Astrocyte of the hippocampus (primary cell): Measurements from ENCODE around the gene ZSCAN22.
A peak's percentile ranks its signal among the peaks of the same experiment; 100 is the strongest.

ENCODE experiments used
- DNase-seq: peaks from one replicate; pipeline ENCODE4 v3.0.0; 2011; ENCODE audit warnings: low read depth, low spot score

Gene ZSCAN22

DNA sequence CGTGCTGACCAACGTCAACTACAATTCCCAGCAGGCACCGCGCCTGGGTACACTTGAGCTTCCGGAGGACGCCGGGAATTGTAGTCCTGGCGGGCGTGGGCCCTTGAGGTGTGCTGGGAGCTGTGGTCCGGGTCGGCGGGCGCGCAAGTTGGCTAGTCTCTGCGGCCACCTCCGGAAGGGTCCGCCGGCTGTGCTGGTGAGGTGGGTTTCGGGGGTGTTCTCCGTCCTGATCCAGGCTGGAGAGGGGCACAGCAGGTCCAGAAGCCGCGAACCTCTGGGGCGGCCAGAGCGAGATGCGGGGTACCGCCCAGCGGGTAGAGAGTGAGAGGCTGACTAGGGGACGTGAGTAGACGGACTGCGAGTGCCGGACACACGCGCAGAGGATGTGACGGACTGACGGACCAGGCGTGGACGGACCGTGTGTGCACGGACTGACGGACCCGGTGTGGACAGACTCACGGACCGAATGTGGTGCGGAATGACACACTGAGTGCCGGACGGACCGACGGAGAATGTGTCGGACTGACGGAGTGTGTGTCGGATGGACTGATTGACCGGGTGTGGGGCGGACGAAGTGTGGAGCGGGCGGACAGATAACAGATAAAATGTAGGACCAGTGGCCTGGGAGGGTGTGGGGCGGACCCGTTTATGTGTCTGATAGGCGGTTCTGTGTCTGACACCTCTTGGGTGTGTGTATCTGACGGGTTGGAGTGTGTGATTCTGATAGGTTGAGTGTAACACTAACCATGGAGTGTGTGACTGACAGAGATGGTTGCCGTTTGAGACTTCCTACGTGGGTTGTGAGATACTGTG, at the start of gene ZSCAN22:
TSS of gene ZSCAN22 (plus strand) at position 81 of the 813 bp plus-strand sequence. CDS start 7,809 bp downstream, outside the sequence.
- peak; percentile 99 for DNase-seq

DNA sequence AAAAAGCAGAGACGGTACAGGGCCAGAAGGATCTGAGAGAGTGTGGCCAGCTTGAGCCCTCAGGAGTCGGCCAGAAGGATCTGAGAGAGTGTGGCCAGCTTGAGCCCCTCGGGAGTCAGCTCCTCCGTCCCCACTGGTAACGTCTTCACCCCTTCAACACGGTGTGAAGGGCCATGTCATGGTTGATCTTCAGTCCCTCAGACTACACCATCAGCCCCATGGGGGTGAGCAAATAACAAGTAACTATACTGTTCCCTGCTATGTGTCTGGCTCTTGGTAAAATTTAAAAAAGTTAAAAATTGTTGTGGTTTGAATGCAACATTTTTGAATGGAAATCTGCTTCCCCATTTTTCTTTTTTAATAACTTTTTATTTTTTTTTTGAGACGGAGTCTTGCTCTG, 49.6 kb upstream of the ZSCAN22 start:
- no peak for DNase-seq

DNA sequence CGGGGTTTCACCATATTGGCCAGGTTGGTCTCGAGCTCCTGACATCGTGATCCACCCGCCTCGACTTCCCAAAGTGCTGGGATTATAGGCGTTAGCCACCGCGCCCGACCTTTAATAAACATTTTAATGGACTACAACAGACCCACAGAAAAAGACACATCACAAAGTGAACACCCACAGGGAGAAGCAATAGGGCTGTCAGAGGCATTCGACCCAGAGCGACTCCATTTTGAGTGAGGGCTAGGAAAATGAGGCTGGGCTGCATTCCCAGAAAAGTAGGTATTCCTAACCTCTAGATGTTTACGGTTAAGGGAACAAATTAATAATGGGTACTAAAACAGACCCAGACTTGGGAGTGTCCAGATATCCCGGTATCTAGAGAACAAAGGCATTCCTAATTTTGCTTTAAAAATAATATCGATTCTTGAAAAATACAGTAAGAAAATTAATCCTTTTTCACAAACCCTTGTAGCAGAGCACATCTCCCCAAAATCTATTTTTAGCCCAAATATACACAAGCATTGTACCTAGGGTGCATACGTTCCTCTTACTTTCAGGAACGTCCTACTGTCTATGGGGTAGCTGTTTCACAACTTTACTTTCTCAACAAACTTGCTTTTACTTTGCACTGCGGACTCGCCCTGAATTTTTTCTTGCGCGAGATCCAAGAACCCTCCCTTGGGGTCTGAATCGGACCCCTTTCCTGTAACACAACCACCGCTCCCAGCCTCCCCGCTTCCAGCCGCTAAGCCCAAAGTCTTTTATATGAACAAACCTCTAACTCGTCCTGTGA, 48.9 kb upstream of the ZSCAN22 start:
- peak; percentile 13 for DNase-seq

DNA sequence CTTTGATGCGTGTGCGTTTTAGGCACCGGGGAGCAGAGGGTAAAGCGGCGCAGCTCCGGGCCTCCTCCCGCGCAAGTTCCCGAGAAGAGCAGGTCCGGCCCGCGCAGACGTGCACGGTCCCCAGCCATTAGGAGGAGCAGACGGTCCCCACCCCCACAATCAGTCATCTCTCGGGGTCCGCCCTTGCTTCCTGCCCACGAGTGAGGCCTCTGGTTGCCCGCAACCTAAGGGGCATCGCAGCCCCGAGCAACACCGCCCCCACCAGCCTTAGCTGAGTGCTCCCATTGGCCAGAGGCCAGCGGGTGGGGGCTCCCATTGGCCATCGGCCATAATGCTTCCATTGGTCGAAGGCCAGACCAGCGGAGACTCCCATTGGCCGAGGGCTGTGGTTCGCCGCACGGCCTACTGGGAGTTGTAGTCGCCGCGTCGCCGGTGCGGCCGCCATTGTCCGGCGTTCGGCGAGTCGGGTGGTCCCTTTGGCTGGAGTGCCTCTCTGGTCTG, 48.2 kb upstream of the ZSCAN22 start, which contains the start of gene ZNF8:
TSS of gene ZNF8 (plus strand) at position 415 of the 501 bp plus-strand sequence. CDS start 127 bp downstream, outside the sequence.
- peak; percentile 99 for DNase-seq

DNA sequence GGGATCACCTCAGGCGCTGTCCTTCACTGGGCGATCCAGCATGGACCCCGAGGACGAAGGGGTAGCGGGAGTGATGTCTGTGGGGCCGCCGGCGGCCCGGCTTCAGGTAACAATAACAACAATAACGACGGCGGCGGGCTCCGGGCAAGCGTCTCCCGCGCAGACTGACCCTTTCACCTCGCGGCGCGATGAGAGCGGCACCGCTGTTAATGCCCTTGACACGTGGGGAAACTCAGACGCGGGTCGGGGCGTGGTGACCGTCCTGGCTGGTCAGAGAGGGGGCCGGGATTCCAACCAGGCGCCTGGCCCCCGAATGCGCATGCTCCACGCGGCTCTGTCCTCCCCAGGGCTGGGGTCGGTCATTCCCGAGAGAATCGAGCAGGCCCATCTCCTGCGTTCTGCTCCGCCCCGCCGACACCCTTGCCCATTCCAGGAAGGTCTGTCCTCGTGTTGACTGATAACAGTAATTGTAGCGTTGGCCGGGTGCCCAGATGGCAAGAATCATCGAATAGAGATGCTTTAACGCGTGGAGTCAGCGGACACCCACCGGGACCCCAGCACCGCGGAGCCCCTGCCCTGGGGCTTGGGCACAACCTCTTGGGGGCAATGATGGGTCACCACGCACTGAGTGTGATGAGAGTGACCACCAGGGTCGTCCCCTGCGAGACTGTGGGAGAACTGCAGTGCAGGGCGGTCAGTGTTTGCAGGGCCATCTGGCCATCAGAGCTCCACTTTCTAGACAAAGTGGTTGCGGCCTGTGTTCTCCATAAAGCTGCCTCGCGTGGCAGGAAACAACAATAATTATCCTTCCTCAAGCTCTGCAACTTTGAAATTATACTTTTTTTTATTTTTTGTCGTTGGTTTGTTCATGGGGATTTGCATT, 47.5 kb upstream of the ZSCAN22 start:
- DNase-seq = peak; percentile 78

DNA sequence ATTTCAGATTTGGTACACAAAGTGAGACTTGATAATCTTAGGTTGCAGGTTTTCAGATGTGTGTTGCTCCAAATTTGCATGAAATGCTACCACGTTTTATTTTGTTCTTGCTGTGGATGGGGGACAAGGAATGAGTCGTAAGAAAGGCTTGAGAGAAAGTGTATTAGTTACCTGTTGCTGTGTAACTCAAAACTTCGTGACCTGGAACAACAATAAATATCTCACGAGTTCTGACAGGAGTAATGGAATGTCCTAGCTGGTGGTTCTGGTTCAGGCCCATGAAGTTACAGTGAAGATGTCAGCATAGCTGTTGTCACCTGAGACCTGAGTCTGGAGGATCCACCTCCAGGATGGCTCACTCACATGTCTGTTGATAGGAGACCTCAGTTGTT, 46.9 kb upstream of the ZSCAN22 start:
- DNase-seq = peak; percentile 17

DNA sequence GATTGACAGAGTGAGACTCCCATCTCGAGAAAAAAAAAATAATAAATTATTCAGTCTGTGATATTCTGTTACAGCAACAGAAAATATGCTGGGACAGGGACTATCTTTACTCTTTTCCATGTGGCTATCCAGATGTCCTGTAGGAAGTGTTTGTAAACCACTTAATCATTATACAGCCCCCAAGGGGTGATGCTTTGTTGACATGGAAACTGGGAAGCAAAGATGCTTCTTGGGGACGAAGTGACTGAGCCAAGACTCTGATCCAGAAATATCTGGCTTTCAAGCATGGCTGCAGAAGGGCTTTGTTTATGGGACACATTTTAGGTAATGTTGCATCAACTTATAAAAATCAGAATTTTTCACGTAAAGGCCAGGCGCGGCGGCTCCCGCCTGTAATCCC, 42.6 kb upstream of the ZSCAN22 start:
- no peak for DNase-seq

DNA sequence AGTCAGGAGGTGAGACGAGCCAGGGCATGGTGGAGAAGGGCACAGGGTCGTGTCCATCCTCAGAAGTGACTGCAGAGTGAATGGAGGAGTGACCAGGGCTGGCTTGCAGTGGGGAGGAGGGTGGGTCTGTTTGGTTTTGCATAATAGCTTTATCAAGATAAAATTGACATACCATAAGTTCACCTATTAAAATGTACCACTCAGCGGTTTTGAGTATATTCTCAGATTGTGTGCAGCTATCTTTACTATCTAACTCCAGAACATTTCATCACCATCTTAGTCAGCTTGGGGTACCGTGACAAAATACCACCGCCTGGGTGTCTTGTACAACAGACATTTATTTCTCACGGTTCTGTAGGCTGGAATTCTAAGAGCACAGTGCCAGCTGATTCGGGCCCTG, 34.9 kb upstream of the ZSCAN22 start:
- DNase-seq = no peak

DNA sequence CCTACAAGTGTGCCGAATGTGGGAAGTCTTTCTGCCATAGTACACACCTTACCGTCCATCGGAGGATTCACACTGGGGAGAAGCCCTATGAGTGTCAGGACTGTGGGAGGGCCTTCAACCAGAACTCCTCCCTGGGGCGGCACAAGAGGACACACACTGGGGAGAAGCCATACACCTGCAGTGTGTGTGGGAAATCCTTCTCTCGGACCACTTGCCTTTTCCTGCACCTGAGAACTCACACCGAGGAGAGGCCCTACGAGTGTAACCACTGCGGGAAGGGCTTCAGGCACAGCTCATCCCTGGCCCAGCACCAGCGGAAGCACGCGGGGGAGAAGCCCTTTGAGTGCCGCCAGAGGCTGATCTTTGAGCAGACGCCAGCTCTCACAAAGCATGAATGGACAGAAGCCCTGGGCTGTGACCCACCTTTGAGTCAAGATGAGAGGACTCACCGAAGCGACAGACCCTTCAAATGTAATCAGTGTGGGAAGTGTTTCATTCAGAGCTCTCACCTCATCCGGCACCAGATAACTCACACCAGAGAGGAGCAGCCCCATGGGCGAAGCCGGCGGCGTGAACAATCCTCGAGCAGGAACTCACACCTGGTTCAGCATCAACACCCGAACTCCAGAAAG, 31.9 kb upstream of the ZSCAN22 start:
- no peak for DNase-seq

DNA sequence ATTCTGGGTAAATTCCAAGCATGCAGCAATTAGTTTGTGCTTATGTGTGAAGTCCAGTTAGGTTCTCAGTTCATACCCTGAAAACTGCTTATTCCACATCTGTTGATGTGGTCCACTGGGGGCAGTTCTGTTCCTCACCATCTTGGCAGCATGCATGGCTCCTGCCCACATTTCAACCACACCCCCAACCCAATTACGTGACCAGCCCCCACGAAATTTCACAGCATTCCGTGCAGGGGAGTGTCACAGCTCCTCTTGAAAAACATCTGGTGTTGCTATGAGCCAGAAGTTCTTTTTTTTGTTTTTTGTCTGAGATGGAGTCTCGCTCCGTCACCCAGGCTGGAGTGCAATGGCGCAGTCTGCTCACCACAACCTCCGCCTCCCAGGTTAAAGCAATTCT, 30.7 kb upstream of the ZSCAN22 start:
- DNase-seq = no peak

DNA sequence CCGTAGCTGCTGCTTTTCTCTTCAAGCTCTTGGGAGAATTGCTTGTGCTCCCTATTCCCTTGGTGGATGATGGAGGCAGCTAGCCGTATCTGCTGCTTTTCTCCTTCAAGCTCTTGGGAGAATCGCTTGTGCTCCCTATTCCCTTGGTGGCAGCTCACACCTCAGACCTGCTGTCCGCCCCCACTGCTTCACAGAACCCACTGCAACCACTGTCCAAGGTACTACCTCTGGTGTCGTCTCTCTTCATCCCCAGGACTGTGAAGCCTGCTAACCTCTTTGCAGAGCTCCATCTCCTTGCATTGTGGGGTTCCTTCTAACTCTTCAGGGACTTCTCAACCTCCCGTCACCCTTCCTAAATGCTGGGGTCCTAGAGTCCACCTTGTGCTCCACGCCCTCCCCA, 26.2 kb upstream of the ZSCAN22 start:
- no peak for DNase-seq

DNA sequence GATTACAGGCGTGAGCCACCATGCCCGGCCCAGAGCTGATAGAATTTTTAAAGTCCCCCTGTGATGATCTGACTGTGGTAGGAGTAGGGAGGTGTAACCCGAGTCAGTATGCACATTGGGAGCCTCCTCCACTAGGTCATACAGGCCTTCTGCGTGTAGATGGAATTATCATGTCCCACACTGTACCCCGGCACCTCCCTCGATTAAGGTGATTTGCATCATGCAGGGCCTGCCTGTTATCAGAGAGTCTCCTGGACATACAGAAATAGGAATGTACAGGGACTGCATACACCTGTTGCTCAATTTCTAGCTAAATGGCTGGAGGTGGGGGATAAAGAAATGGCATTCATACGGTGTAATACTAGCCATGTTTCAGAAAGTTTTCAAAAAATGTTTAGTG, 22.5 kb upstream of the ZSCAN22 start:
- DNase-seq = no peak

DNA sequence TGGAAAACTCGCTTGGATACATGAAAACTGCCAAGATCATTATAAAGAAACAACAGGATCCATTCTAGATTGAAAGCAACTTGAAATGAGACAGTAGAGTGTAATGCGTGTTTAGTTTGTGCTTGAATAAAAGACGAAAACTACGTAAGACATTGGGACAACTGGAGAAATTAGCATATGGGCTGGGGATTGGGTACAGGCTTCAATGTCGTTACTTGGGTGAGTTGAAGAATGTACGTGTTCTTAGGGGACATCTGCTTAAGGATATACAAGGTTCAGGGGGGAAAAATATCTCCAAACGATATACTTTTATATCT, 22.1 kb upstream of the ZSCAN22 start:
- DNase-seq = no peak

DNA sequence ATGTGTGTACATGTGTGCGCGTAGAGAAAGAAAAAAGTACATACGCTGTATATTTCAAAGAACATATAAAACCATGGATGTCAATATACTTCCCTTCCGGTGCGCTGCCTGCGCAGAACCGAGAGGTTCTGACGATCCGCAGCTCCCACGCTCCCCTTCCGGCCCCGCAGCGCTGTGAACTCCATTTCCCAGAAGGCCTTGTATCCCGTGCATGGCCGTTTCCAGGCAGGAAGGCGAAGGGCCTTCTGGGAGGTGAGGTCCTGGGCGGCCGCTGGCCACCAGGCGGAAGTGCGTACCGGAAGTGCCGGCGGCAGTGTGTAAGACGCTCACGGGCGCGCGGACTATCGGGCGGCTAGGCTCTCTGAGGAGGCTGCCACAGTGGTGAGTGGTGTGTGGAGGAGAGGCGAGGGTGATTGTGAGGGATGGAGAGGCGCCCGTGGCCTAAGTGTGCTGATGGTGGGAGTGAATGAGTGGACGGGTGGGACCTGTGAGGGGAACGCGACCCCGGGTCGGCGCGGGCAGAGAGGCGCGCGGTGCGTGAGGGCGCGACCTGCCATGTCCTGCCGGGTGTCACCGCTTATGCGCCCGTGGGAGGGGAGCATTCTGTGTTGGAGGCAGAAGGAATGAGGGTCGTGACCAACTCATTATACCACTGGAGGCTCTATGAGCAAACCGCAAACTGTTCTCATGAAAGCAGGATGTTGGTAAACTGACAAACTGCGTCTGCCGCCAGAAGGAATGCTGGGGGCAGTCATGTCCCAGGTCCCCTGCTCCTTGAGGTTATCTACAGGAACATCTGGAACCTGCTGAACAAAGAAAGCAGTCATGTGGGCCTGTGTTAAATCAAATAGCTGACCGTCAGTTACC, 21.5 kb upstream of the ZSCAN22 start, which contains the start of gene ERVK3-1:
TSS of gene ERVK3-1 (plus strand) at position 313 of the 867 bp plus-strand sequence. CDS start 6,792 bp downstream, outside the sequence.
- peak; percentile 99 for DNase-seq

DNA sequence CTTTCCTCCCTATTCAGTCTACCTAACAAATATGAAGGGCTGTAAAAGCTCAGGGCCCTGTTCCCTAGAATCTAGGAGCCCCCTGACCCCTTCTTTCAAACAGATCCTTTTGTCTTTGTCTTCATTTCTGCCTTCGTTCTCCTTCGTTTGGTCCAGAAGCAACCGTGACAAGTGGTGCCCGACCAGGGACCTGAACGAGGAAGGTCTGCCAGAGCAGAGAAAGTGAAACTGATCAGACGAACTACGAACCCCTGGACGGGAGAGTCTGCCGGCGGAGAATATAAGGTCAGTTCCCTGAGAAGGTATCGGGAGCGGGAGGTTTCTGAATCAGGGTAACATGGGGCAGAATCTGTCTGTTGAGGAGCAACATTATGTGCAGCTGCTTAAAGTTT, 20.9 kb upstream of the ZSCAN22 start:
- no peak for DNase-seq

DNA sequence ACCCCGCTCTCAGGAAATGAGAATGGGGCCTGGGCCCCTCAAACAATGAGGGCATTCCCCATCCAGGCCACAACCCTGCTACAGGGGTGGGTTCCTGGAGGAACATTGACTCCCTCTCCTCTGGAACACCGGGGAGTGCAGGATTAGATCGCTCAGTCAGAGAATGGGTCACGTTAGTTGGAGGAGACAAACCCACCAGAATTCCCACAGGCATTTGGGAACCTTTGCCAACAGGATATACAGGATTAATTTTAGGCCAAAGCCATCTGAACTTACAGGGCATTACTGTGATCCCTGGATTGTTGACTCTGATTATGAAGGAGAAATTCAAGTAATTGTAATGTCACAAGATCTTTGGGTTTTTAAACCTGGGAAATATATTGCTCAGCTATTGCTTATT, 19.1 kb upstream of the ZSCAN22 start:
- DNase-seq = no peak

DNA sequence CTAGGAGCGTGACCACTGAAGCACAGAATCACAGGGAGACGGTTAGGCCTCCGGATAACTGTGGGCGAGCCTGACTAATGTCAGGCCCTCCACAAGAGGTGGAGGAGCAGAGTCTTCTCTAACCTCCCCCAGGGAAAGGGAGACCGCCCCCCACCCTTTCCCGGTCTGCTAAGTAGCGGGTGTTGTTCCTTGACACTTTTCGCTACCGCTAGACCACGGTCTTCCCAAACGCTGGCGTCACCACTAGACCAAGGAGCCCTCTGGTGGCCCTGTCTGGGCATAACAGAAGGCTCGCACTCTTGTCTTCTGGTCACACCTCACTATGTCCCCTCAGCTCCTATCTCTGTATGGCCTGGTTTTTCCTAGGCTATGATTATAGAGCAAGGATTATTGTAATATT, 16.1 kb upstream of the ZSCAN22 start:
- peak; percentile 11 for DNase-seq

DNA sequence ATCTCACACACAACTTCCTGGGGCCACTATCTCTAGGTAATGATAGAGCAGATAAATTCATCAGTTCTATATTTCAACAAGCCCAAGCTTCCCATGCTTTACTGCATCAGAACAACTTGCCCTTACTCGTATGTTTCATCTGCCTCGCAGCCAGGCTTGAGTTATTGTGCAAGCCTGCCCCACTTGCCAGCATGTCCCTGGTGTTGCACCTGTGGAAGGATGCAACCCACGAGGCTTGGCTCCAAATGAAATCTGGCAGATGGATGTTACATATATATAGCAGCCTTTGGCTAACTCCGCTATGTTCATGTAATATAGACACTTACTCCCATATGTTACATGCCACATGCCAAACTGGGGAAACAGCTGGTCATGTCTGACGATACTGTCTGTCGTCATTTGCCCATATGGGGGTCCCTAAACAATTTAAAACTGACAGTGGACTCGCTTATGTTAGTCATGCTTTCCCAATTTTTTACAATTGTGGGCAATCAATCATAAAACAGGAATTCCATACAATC, 15.4 kb upstream of the ZSCAN22 start:
- DNase-seq = no peak

DNA sequence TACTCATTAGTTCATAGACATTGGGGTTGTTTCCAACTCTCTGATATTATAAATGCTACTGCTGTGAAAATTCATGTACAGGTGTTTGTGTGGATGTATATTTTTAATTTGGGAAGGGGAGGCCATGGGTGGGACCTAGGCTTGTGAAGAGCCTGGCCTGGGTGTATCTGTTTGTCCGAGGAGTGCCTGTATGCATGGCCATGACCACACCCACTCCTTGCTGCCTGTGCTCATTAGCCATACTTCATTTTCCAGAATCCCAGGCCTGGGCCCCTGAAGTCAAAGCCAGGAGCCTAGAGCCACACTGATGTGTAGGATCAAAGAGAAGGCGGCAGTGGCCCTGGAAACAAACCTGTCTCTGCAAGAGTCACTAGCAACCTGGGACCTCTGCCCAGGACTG, 11.2 kb upstream of the ZSCAN22 start:
- DNase-seq = no peak
